ENCODE measurements around the gene DLG2.

GRCh38 chr11:85359859-85360258, 267.3 kb downstream of the DLG2 start:
- TF ChIP-seq CTCF (IDR thresholded peaks at IDR 0.05) (no peak), POLR2A (IDR thresholded peaks at IDR 0.05) (no peak)

All from uterus (tissue), 2 donors.